Retinal pigment epithelial cell (primary cell): ENCODE data around the gene TTLL10.
"Not testable (repeated sequence)": the region's sequence is repeated elsewhere in the genome, so short reads cannot be mapped to it uniquely, and the experiment has no call there.

Experiments used
- DNase-seq: peaks from one replicate; pipeline ENCODE4 v3.0.0-alpha.2; 2010; ENCODE audit warnings: low read depth
- H3K4me3 ChIP-seq: 2 replicates; pipeline ENCODE4 v1.5.1; 2011; ENCODE audit warnings: mild to moderate bottlenecking, low read length, control low read depth, moderate library complexity
- CTCF ChIP-seq: conservative IDR thresholded peaks from 2 replicates; pipeline ENCODE4 v1.5.1; 2011; ENCODE audit warnings: low read depth, low read length, control low read depth, inconsistent platforms

Gene TTLL10

GRCh38 chr1:1189111-1189510 is 15.4 kb downstream of the TTLL10 start:
- TF ChIP-seq CTCF = no peak

GRCh38 chr1:1191734-1192133 is 18.1 kb downstream of the TTLL10 start:
- no peak overlapping the region for H3K4me3 ChIP-seq
- TF ChIP-seq CTCF = no peak
- DNase-seq = no peak

More at GRCh38 chr1:1189111-1189510, 15.4 kb downstream of the TTLL10 start:
- no peak for DNase-seq
- no peak overlapping the region for H3K4me3 ChIP-seq

GRCh38 chr1:1194723-1195122 is 21.0 kb downstream of the TTLL10 start:
- no peak for DNase-seq
- TF ChIP-seq CTCF = no peak
- H3K4me3 ChIP-seq = no peak overlapping the region

GRCh38 chr1:1195726-1196125 is 22.0 kb downstream of the TTLL10 start:
- DNase-seq, H3K4me3 ChIP-seq: not testable (repeated sequence)

GRCh38 chr1:1196431-1197187 is 22.9 kb downstream of the TTLL10 start:
- DNase-seq = no peak
- TF ChIP-seq CTCF = no peak

GRCh38 chr1:1197188-1197500 is 23.5 kb downstream of the TTLL10 start:
- no peak for DNase-seq
- no peak for TF ChIP-seq CTCF
- H3K4me3 ChIP-seq = no peak overlapping the region

More at GRCh38 chr1:1196431-1197187, 22.9 kb downstream of the TTLL10 start:
- H3K4me3 ChIP-seq = no peak overlapping the region

- no peak overlapping the region for H3K4me3 ChIP-seq
- DNase-seq = no peak
- no peak for TF ChIP-seq CTCF
Measured at GRCh38 chr1:1197551-1198422, 24.1 kb downstream of the TTLL10 start.
